MM.1S (cell line): ENCODE data around the gene ASZ1.

Source experiments
- EZH2 ChIP-seq: fragments of 300-600 bp; sonication (generic); optimal IDR thresholded peaks from 2 replicates; pipeline ENCODE3; 2017; ENCODE audit warnings: low read depth, mild to moderate bottlenecking, antibody characterized with exemption, low read length, mixed read lengths
- TF ChIP-seq, protein P1 (sequence below): fragments of 300-600 bp; sonication (generic); IDR thresholded peaks from 2 replicates; pipeline ENCODE4 v1.5.1; 2016; ENCODE audit warnings: antibody characterized with exemption, low read length, mixed read lengths

DNA sequence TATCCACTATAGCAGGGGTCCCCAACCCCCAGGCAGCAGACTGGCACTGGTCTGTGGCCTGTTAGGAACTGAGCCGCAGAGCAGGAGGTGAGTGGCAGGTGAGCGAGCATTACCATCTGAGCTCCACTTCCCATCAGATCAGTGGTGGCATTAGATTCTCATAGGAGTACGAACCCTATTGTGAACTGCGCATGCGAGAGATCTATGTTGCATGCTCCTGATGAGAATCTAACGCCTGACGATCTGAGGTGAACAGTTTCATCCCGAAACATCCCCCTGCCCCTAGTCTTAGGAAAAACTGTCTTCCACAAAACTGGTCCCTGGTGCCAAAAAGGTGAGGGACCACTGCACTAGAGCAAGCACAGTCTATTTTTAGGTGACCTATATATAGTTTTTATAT, 23.6 kb downstream of the ASZ1 start:
- TF ChIP-seq, protein P1, sequence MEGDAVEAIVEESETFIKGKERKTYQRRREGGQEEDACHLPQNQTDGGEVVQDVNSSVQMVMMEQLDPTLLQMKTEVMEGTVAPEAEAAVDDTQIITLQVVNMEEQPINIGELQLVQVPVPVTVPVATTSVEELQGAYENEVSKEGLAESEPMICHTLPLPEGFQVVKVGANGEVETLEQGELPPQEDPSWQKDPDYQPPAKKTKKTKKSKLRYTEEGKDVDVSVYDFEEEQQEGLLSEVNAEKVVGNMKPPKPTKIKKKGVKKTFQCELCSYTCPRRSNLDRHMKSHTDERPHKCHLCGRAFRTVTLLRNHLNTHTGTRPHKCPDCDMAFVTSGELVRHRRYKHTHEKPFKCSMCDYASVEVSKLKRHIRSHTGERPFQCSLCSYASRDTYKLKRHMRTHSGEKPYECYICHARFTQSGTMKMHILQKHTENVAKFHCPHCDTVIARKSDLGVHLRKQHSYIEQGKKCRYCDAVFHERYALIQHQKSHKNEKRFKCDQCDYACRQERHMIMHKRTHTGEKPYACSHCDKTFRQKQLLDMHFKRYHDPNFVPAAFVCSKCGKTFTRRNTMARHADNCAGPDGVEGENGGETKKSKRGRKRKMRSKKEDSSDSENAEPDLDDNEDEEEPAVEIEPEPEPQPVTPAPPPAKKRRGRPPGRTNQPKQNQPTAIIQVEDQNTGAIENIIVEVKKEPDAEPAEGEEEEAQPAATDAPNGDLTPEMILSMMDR = no peak
- no peak for TF ChIP-seq EZH2
